HG02981 (cell line): ENCODE results near the gene TOR1A.
"Not testable (repeated sequence)": the region's sequence is repeated elsewhere in the genome, so short reads cannot be mapped to it uniquely, and the experiment has no call there.

Experiments
- ATAC-seq: cut with Tn5 transposase; IDR thresholded peaks from one replicate; pipeline ENCODE4 v1.9.1; 2021; ENCODE audit warnings: mild to moderate bottlenecking, moderate library complexity; ENCODE audit not compliant: unreplicated experiment

The TOR1A gene

GRCh38 chr9:129784970-129785369 is 39.0 kb downstream of the TOR1A start:
- not testable (repeated sequence) for ATAC-seq

GRCh38 chr9:129783516-129784361 is 40.2 kb downstream of the TOR1A start:
- ATAC-seq: no peak

- no peak for ATAC-seq
Observed at GRCh38 chr9:129781981-129782380, 42.0 kb downstream of the TOR1A start.

GRCh38 chr9:129781131-129781530 is 42.8 kb downstream of the TOR1A start:
- ATAC-seq: no peak

DNA sequence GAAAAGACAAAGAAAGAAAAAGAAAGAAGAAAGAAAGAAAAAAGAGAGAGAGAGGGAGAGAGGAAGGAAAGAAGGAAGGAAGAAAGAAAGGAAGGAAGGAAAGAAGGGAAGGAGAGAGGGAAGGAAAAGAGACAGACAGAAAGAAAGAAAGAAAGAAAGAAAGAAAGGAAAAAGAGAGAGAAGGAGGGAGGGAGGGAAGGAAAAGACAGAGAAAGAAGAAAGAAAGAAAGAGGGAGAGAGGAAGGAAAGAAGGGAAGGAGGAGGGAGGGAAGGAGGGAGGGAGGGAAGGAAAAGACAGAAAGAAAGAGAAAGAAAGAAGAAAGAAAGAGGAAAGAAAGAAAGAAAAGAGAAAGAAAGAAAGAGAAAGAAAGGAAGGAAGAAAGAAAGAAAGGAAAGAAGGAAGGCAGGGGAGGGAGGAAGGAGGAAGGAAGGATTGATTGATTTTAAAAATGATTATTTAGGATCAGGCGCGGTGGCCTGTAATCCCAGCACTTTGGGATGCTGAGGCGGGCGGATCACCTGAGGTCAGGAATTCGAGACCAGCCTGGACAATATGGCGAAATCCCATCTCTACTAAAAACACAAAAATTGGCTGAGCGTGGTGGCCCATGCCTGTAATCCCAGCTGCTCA is 44.3 kb downstream of the TOR1A start:
- ATAC-seq: no peak

- ATAC-seq: no peak
Observed at GRCh38 chr9:129778469-129778868, 45.5 kb downstream of the TOR1A start.

GRCh38 chr9:129777769-129778130 is 46.2 kb downstream of the TOR1A start:
- ATAC-seq: no peak

DNA sequence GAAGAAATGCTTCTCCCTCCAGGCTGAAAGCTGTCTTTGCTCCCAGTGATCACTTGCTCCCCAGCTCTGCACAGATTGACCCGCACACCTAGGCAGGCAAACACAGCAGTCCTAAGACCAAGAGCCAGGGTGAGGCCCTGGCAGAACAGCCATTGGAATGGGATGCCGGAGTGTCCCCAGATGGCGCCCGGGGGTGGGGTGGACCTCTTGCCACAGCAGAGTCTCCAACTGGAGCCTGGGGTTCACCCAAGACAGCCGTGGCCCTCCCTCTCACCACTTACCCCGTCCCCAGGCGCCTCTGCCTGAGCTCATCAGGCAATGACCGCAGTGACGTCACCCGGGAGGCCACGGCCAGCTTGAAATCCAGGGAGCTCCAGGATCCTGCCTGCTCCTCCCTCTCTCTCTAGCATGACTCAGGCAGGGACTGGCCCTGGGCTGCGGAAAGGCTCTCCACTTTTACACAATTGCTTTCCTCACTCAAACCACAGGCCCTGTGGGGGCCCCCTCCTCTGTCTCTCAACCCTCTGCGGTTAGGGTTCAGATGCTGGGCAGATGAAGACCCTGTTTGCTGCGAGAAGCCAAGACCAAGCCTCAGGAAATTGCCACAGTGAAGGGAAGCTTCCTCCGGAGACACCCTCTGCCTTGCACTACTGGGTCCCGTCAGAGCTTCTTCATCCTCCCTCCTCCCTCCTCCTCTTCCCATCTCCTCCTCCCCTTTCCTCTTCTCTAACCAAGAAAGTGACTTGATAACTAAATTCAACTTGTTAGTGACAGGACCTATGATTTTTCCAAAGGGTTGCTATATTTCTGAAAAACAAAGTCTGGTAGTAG is 46.8 kb downstream of the TOR1A start:
- no peak for ATAC-seq

DNA sequence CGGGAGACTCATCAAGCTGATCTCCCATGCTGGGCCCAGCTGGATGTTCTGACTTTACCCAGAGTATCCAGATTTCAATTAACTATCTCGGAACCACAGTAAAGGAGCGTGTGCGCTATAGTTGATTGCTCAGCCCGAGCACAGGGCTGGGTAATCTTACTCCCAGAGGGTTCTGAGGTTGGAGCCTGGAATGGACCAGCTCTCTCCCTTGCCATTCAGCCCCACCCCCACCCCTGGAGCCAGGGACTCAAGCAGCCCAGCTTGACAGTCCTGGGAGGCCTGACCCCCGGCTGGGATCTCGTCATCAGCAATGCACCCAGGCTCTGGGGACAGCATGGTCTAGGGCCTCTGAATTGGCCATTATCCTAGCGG is 47.4 kb downstream of the TOR1A start:
- no peak for ATAC-seq

- not testable (repeated sequence) for ATAC-seq
Observed at GRCh38 chr9:129776096-129776495, 47.8 kb downstream of the TOR1A start.

DNA sequence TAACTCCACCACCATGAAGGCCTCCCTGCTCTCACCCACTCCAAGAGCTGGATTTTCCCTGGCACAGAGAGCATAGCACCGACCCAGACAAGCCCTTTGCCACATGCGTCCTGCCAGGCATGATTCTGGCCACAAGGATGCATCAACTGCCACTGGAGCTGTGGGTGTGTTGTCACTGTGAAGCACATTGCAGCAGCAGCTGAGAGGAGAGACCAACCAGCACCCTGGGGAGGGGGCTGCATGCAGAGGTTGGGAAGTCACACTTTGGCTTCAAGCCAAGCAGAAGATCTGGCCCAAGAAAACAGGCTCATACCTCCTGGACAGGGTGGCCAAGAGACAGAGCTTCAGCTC is 48.5 kb downstream of the TOR1A start:
- no peak for ATAC-seq

DNA sequence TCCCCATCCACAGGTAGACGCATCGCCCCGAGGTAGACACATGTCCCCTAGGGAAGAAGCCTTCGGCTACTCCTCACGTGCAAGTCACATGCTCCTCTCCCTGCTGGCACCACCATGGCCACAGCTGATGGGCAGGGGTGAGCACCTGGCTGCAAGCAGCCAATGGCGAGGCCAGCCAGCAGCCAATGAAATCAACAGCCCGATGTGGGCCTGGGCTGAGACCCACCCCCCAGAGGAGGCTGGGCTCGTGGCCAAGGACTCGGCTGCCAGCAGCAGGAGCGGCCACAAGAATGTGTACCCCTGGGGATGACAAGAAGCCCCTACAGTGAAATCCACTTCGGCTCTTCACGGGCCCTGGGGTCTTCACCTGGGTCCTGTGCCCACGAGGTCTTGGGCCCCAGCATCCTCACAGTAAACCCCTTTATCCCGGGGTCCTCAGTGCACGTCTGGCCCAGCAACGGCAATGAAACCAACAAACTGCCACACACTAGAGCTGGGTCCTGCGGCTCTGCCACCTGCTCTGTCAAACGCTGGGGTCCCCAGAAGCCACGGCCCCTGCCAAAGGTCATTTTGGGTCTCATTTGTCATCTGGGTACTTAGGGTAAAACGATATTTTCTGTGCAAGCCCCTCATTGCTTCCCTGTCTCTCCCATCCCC is 49.0 kb downstream of the TOR1A start:
- ATAC-seq: no peak

DNA sequence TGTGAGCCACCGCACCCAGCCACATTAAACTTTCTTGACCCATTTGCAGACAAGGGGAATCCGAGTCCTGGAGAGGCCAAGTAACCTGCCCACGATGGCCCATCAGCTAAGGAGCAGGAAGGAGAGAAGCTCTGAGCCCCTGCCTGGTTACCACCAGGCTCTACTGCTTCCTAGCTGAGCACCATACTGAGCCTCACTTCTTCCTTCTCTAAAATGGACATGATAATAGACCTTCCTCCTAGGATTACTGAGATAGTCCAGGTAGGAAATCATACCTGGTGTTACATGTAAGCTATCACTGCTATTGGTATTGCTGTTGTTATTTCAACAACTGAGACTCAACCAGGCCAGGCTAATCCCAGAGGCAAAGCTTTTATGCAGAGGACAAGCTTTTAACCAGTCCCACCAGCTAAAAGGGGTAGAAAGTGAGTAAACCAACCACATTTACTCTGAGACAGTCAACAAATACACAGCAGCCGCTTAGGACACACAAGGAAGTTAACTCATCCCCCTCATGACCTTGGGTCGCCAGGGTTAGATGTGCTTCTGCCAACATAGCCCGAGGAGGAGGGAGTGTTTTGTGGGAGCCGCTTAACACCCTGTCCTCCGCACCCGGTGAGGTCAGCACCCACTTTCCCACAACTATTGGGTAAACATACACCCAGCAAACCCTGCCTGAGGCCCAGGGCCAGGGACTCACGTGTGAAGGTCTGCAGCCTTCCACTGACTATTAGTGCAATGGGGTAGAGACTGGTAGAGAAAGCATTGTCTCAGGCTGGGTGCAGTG is 50.5 kb downstream of the TOR1A start:
- no peak for ATAC-seq

GRCh38 chr9:129770741-129771140 is 53.2 kb downstream of the TOR1A start:
- ATAC-seq: no peak

GRCh38 chr9:129769669-129770068 is 54.3 kb downstream of the TOR1A start:
- ATAC-seq: no peak

DNA sequence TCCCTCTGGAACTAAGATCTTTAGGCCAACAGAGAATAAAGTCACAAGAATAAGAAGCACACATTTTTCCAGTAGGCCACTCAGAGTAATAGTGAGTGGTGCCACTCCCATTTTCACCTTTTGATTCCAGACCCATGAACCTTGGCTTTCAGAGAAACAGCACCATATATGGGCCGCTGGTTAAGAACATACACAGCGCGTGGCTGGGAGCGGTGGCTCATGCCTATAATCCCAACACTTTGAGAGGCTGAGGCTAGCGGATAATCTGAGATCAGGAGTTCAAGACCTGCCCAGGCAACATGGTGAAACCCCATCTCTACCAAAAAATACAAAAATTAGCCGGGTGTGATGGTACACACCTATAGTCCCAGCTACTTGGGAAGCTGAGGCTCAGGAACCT is 55.5 kb downstream of the TOR1A start:
- no peak for ATAC-seq

- no peak for ATAC-seq
Observed at GRCh38 chr9:129765764-129766317, 58.1 kb downstream of the TOR1A start.

DNA sequence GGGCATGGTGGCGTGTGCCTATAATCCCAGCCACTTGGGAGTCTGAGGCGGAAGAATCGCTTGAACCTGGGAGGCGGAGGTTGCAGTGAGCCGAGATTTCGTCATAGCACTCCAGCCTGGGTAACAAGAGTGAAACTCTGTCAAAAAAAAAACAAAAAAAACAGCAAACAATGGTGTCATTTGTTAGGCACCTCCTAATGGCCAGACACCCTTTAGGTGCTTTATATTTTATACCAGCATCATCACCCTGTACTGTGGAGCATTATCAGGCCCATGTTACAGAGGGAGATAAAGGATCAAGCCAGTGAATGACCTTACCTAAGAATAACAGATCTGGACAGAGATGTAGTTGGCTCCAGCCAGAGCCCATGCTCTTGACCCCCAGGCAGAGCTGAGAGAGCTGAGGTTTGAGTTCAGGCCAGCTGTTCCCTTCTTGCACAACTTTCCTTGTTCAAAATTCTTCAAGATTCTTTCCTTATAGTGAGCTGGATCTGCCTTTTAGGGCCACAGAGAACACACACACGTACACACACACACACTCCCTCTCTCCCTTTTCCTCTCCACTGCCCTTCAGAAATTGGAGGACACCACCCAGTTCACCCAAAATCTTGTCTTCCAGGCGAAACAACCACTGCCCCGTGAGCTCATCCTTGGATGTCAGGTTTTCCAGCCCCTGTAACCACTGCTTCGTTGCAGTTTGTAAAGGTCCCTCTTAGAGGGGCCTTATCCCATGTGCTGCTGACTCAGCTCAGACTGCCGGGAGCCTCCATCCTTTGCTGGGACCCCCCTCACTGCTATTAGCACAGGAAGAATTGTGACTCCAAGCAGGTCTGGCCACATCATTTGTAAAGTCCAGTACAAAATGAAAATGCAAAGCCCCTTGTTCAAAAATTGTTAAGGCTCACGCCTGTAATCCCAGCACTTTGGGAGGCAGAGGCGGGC is 60.7 kb downstream of the TOR1A start:
- no peak for ATAC-seq
